ENCODE results near the gene SERPINE1. TPM values are rescaled to one million over a fixed set of nuclear protein-coding genes. Genes with fewer than 3 reads are reported as not detected.

The SERPINE1 gene
- total and polyA plus RNA-seq, 2 of the 13 experiments (the other 11 are each of a cell fraction or from before 2014, with no cell fraction given), result 21.2 to 1,576 TPM

- 59% methylated on average over 4 of the region's 4 CpGs for WGBS (ENCODE audit: low lambda C conversion rate)
- CTCF ChIA-PET (ENCODE audit: low intra/inter-chr PET ratio, low total read pairs), result no interaction called here
- BruUV-seq (replicated peaks), result no TSS peak
Measured at GRCh38 chr7:101155303-101155702, 28.4 kb downstream of the SERPINE1 start.

More at GRCh38 chr7:101155303-101155702, 28.4 kb downstream of the SERPINE1 start:
- Histone ChIP-seq H3K27ac (ENCODE audit: extremely low read length, insufficient read depth, low read length) (peak overlapping the region; percentile 38), H3K79me2 (ENCODE audit: insufficient read depth, low read length) (peaks cover 8% of the 10 kb centered on the region), H3K9me3 (ENCODE audit: low read length) (no peaks in the 10 kb centered on the region), H3K4me1 (ENCODE audit: insufficient read depth, low read length) (peaks cover 12% of the 10 kb centered on the region), H2AFZ (ENCODE audit: low read length) (no peak overlapping the region), H3K4me3 (replicated peaks in 1 of 3; ENCODE audit: insufficient read depth in 1 of 3, low read depth in 2 of 3, low read length in 3 of 3) (peak overlapping the region; percentile 83 to 95 (median 85)), H4K20me1 (ENCODE audit: insufficient read depth, low read length) (no peaks in the 10 kb centered on the region), H3K27me3 (ENCODE audit: control insufficient read depth in 1 of 2, insufficient read depth in 2 of 2, low read length in 2 of 2) (no peaks in the 10 kb centered on the region), H3K36me3 (replicated peaks in 1 of 2; ENCODE audit: control insufficient read depth in 1 of 2, insufficient read depth in 2 of 2, low read length in 2 of 2) (peaks cover 0 to 14% of the 10 kb centered on the region in 2 experiments), H3K4me2 (ENCODE audit: low read depth, low read length) (peak overlapping the region; percentile 93), H3K9ac (ENCODE audit: insufficient read depth, low read depth, low read length) (peak overlapping the region; percentile 78; the same call in 1 of the 2 replicates)
- POLR2A ChIA-PET, result interaction anchor here (1.3 kb wide), 1 partner anchor 33 kb away, joined by 4 read pairs; no protein-coding TSS in a partner anchor
- FAIRE-seq (no peak), DNase-seq (ENCODE audit: low spot score) (no peak), ATAC-seq (no peak)
- TF ChIP-seq SRF (IDR thresholded peaks at IDR 0.05; ENCODE audit: low read depth, low read length), result no peak
- no peak for TF ChIP-seq PAF1 (CRISPR knock-in tag; IDR thresholded peaks at IDR 0.05)
- TF ChIP-seq MED8 (CRISPR knock-in tag; IDR thresholded peaks at IDR 0.05; ENCODE audit: insufficient replicate concordance), result no peak
- no peak for TF ChIP-seq LBX2 (CRISPR knock-in tag; IDR thresholded peaks at IDR 0.05; ENCODE audit: borderline replicate concordance)
- no peak for TF ChIP-seq NR2C2 (CRISPR knock-in tag; IDR thresholded peaks at IDR 0.05; ENCODE audit: borderline replicate concordance)
- no peak for TF ChIP-seq REPIN1 (CRISPR knock-in tag; IDR thresholded peaks at IDR 0.05; ENCODE audit: borderline replicate concordance, low read depth)
- TF ChIP-seq MXD4 (CRISPR knock-in tag; IDR thresholded peaks at IDR 0.05), result no peak
- TF ChIP-seq HOXA5 (CRISPR knock-in tag; IDR thresholded peaks at IDR 0.05), result no peak
- TF ChIP-seq ZNF136 (CRISPR knock-in tag; IDR thresholded peaks at IDR 0.05; ENCODE audit: low read depth), result no peak
- no peak for TF ChIP-seq TBP (CRISPR knock-in tag; IDR thresholded peaks at IDR 0.05)
- TF ChIP-seq XBP1 (CRISPR knock-in tag; IDR thresholded peaks at IDR 0.05), result no peak
- no peak for TF ChIP-seq ONECUT2 (CRISPR knock-in tag; IDR thresholded peaks at IDR 0.05)
- no peak for TF ChIP-seq NR2F2 (IDR thresholded peaks at IDR 0.05; ENCODE audit: borderline replicate concordance, low read depth)
- TF ChIP-seq ZSCAN30 (CRISPR knock-in tag; IDR thresholded peaks at IDR 0.05), result no peak
- TF ChIP-seq ARNT2 (CRISPR knock-in tag; IDR thresholded peaks at IDR 0.05; ENCODE audit: low read depth), result no peak
- no peak for TF ChIP-seq MLX (CRISPR knock-in tag; IDR thresholded peaks at IDR 0.05)
- no peak for TF ChIP-seq ZBED4 (CRISPR knock-in tag; IDR thresholded peaks at IDR 0.05; ENCODE audit: borderline replicate concordance)
- in situ Hi-C loops (cut with HindIII; ENCODE audit: extremely low pct_ligation_motif_present, low pct_unique_long_range_greater_than_20kb), result no loop called here
- intact Hi-C loops (cut with micrococcal nuclease; ENCODE audit: unreplicated experiment), result no loop called here

All from HepG2 (cell line).